Brain microvascular endothelial cell (primary cell): ENCODE results near the gene ZNF778.

ENCODE experiments used
- DNase-seq: peaks from one replicate; pipeline ENCODE4 v3.0.0-alpha.2; 2020
- H3K27ac ChIP-seq: fragments of 250-450 bp; sonication (Bioruptor Pico); 2 replicates; pipeline ENCODE4 v1.5.1; 2020; ENCODE audit warnings: mild to moderate bottlenecking, moderate library complexity
- H3K27me3 ChIP-seq: fragments of 250-450 bp; sonication (Bioruptor Pico); replicated peaks from 2 replicates; pipeline ENCODE4 v1.5.1; 2020; ENCODE audit warnings: mild to moderate bottlenecking
- H3K36me3 ChIP-seq: fragments of 250-450 bp; sonication (Bioruptor Pico); replicated peaks from 2 replicates; pipeline ENCODE4 v1.5.1; 2020; ENCODE audit warnings: mild to moderate bottlenecking
- H3K4me3 ChIP-seq: 2 replicates; pipeline ENCODE4 v1.5.1; 2011; ENCODE audit warnings: low read depth, mild to moderate bottlenecking, control low read depth, low read length, moderate library complexity
- CTCF ChIP-seq: IDR thresholded peaks from 2 replicates; pipeline ENCODE4 v1.5.1; 2011; ENCODE audit warnings: low read depth, mild to moderate bottlenecking, moderate library complexity, low read length, control low read depth, inconsistent platforms; ENCODE audit errors: missing control alignments
- in situ Hi-C: cut with HindIII; loops from 2 replicates; pipeline ENCODE4 v1.10.0; 2017; ENCODE audit warnings: low sequenced_read_pairs, low pct_ligation_motif_present

ZNF778 gene

GRCh38 chr16:89175280-89176146, 42.0 kb upstream of the ZNF778 start:
- no peak for DNase-seq
- Histone ChIP-seq H3K4me3 (no peak overlapping the region), H3K36me3 (no peaks in the 10 kb centered on the region), H3K27me3 (peaks cover 11% of the 10 kb centered on the region), H3K27ac (no peak overlapping the region)
- in situ Hi-C loops, result no loop called here
- no peak for TF ChIP-seq CTCF

- H3K27me3 ChIP-seq, result peaks cover 6% of the 10 kb centered on the region
- no peak overlapping the region for H3K27ac ChIP-seq
- in situ Hi-C loops, result no loop called here
These were observed 41.3 kb upstream of the ZNF778 start for GRCh38 chr16:89176147-89176690.

GRCh38 chr16:89176717-89177116, 40.8 kb upstream of the ZNF778 start:
- Histone ChIP-seq H3K27ac (no peak overlapping the region), H3K27me3 (peaks cover 6% of the 10 kb centered on the region), H3K4me3 (no peak overlapping the region), H3K36me3 (no peaks in the 10 kb centered on the region)
- no peak for TF ChIP-seq CTCF
- in situ Hi-C loops, result no loop called here
- DNase-seq, result no peak

More at GRCh38 chr16:89176147-89176690, 41.3 kb upstream of the ZNF778 start:
- H3K36me3 ChIP-seq, result no peaks in the 10 kb centered on the region
- no peak for DNase-seq
- H3K4me3 ChIP-seq, result no peak overlapping the region
- TF ChIP-seq CTCF, result no peak

GRCh38 chr16:89177501-89177900, 40.0 kb upstream of the ZNF778 start:
- in situ Hi-C loops, result no loop called here
- no peak for DNase-seq
- TF ChIP-seq CTCF, result no peak
- H3K36me3 ChIP-seq, result no peaks in the 10 kb centered on the region
- no peak overlapping the region for H3K27ac ChIP-seq
- no peak overlapping the region for H3K4me3 ChIP-seq
- peaks cover 4% of the 10 kb centered on the region for H3K27me3 ChIP-seq

GRCh38 chr16:89178453-89179147, 38.9 kb upstream of the ZNF778 start:
- in situ Hi-C loops, result no loop called here
- TF ChIP-seq CTCF, result no peak
- DNase-seq, result no peak
- H3K4me3 ChIP-seq, result no peak overlapping the region
- no peaks in the 10 kb centered on the region for H3K36me3 ChIP-seq
- no peak overlapping the region for H3K27ac ChIP-seq
- H3K27me3 ChIP-seq, result no peaks in the 10 kb centered on the region
